ENCODE data around the gene AGPAT4. TPM values are rescaled to one million over a fixed set of nuclear protein-coding genes. Genes with fewer than 3 reads are reported as not detected.

The AGPAT4 gene
- total RNA-seq, 4 donors from 2014 or later = 1.0 to 17.4 (median 6.4) TPM

DNA sequence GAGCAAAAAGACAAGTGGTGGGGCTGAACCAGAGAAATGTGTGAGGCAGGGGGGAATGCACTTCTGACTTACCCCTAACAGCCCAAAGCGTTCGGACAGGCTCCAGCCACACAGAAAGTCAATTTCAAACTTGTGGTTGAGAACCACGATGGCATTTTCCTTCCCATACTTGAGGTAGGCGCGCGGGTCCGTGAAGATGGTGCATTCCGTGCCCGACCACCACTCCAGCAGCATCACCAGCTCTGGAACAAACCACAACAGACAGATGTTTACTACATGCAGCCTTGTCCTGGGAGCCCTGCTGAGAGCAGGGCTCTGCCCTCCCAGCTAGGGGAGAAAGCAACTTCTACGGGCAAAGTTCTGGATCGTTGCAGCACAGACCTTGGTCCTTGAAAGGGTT, 107.7 kb downstream of the AGPAT4 start:
- H3K36me3 ChIP-seq = peaks cover 0 to 29% (median 7%) of the 10 kb centered on the region in 3 donors
- no peaks in the 10 kb centered on the region for H3K27me3 ChIP-seq
- H3K4me3 ChIP-seq = no peak overlapping the region
- WGBS, 2 donors = 86 to 92% methylated on average over 9 to 11 of the region's 11 CpGs
- TF ChIP-seq, protein P1, sequence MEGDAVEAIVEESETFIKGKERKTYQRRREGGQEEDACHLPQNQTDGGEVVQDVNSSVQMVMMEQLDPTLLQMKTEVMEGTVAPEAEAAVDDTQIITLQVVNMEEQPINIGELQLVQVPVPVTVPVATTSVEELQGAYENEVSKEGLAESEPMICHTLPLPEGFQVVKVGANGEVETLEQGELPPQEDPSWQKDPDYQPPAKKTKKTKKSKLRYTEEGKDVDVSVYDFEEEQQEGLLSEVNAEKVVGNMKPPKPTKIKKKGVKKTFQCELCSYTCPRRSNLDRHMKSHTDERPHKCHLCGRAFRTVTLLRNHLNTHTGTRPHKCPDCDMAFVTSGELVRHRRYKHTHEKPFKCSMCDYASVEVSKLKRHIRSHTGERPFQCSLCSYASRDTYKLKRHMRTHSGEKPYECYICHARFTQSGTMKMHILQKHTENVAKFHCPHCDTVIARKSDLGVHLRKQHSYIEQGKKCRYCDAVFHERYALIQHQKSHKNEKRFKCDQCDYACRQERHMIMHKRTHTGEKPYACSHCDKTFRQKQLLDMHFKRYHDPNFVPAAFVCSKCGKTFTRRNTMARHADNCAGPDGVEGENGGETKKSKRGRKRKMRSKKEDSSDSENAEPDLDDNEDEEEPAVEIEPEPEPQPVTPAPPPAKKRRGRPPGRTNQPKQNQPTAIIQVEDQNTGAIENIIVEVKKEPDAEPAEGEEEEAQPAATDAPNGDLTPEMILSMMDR (IDR thresholded peaks at IDR 0.05) = no peak
- TF ChIP-seq POLR2A (IDR thresholded peaks at IDR 0.05) = no peak
- peaks cover 0 to 11% (median 0%) of the 10 kb centered on the region in 3 donors for H3K4me1 ChIP-seq
- no peaks in the 10 kb centered on the region for H3K9me3 ChIP-seq
- intact Hi-C loops (cut with DNase I) = no loop called here
- no peak for DNase-seq
- H3K27ac ChIP-seq = no peak overlapping the region

DNA sequence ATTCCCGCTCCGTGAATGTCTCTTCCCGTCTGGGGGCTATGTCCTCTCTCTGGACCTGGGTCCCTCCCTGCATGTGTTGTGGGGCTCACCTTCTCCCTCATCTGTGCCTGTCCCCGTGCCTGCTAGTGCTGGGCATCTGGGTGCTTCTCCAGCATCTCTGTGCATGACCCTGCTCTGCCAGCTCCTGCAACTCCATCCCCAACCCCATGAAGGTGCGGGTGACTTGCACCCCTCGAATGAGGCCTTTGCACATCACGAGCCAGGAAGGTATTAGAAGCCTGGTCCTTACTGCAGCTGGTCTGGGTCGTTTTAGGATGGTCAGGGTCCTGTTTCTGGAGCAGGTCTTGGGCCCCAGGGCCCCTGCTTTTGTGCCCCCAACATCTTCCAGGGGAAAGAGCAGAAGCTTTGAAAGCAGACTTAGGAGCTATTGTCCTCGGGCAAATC, 109.7 kb downstream of the AGPAT4 start:
- intact Hi-C loops (cut with DNase I) = no loop called here
- 90 to 94% methylated on average over 6 to 9 of the region's 9 CpGs for WGBS, 2 donors
- TF ChIP-seq POLR2A (IDR thresholded peaks at IDR 0.05) = no peak
- TF ChIP-seq, protein P1 (IDR thresholded peaks at IDR 0.05) = no peak

DNA sequence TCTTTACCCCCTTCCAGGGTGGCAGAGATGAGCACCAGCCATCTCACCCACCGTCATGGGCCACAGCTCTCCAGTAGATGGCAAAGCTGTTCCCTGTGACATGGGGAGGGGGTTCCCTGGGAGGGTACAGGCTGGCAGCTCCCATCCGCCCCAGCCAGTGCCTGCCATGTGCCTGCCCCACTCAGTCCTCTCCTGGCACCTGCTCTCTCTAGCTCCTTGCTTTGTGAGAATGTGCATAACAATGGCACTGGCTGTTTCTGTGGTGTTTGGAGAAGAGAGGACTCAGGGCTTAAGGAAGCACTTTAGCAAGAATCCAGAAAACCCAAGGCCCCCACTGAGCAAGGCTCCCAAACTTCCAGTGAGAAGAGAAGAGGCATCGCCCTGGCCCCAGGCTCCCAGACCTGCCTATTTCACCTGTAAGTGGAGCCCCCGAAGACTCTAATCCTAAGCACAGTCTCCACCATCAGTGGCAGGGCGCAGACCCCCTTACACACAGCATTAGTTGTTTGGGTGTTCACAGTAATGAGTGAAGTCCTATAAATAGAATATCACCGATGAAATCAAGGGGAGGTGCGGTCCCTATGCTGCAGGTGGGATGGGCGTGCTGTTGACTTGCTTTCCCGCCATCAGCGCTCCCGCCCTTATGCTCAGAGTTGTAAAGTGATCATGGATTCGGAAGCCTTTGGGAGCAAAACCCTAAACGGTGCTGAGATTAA, 110.2 kb downstream of the AGPAT4 start:
- TF ChIP-seq POLR2A (IDR thresholded peaks at IDR 0.05) = no peak
- TF ChIP-seq, protein P1 (IDR thresholded peaks at IDR 0.05) = no peak
- Histone ChIP-seq H3K27me3 (no peaks in the 10 kb centered on the region), H3K9me3 (no peaks in the 10 kb centered on the region), H3K4me3 (no peak overlapping the region), H3K4me1 (peaks cover 0 to 4% (median 0%) of the 10 kb centered on the region in 3 donors), H3K36me3 (peaks cover 0 to 41% (median 7%) of the 10 kb centered on the region in 3 donors), H3K27ac (no peak overlapping the region)
- intact Hi-C loops (cut with DNase I) = no loop called here
- 87 to 91% methylated on average over 11 of the region's 13 CpGs for WGBS, 2 donors
- DNase-seq = no peak

More for the DNA sequence above, 109.7 kb downstream of the AGPAT4 start:
- Histone ChIP-seq H3K4me1 (peaks cover 0 to 5% (median 0%) of the 10 kb centered on the region in 3 donors), H3K36me3 (peaks cover 0 to 40% (median 7%) of the 10 kb centered on the region in 3 donors), H3K27me3 (no peaks in the 10 kb centered on the region), H3K9me3 (no peaks in the 10 kb centered on the region), H3K27ac (no peak overlapping the region), H3K4me3 (no peak overlapping the region)
- DNase-seq = no peak

DNA sequence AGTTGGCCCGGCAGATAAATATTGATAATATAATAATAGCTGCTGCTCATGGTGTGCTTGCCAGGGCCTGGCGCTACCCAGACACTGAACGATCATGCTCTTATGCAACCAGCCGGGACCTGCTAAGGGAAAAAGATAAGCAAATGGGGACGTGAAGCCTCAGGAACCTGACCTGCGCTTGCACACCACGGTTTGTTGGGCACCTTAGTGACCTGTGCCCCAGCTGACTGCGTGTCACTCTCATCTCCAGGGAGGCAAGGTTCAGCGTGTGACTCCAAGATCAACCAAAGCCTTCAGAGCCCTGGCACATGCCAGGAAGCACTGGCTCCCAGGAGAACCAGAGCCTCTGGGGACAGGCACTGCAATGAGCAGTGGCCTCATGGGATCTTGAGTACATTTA, 111.1 kb downstream of the AGPAT4 start:
- no peak for DNase-seq
- no peaks in the 10 kb centered on the region for H3K4me1 ChIP-seq
- intact Hi-C loops (cut with DNase I) = no loop called here
- no peak overlapping the region for H3K27ac ChIP-seq
- WGBS, 2 donors = 78 to 87% methylated on average over 7 of the region's 9 CpGs
- no peaks in the 10 kb centered on the region for H3K27me3 ChIP-seq
- H3K9me3 ChIP-seq = no peaks in the 10 kb centered on the region
- H3K36me3 ChIP-seq = peaks cover 0 to 41% (median 7%) of the 10 kb centered on the region in 3 donors
- no peak for TF ChIP-seq POLR2A (IDR thresholded peaks at IDR 0.05)
- TF ChIP-seq, protein P1 (IDR thresholded peaks at IDR 0.05) = no peak
- no peak overlapping the region for H3K4me3 ChIP-seq

DNA sequence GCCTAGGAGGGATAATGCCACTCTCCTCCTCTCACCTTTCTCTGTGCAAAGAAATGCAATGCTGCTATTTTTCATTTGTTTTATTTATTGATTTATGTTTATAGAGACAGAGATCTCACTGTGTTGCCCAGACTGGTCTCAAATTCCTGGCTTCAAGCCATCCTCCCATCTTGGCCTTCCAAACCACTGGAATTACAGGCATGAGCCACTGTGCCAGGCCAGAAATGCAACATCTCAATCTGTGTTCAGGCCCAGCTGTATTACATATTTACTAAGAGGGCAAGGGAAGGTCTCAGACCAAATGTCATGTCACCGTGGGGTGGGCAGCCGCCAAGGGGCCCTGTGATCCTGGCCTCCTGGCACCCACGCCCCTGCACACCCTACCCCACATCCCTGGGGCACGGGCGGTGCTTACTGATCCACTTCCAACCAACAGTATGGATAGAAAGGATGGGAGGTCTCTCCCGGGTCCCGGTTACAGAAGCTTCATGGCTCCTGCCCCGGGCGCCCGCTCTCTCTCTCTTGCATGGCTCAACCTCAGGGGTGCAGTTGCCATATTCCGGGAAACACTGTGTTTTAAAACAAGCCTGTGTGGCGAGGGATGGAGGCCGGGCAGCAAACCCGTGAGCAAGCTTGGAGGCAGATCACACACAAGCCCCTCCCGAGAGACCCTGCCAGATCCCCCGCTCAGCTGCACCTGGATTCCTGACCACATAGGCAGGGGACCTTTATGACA, 111.8 kb downstream of the AGPAT4 start:
- Histone ChIP-seq H3K4me3 (no peak overlapping the region), H3K9me3 (no peaks in the 10 kb centered on the region), H3K27ac (no peak overlapping the region), H3K4me1 (no peaks in the 10 kb centered on the region), H3K36me3 (peaks cover 0 to 41% (median 7%) of the 10 kb centered on the region in 3 donors), H3K27me3 (no peaks in the 10 kb centered on the region)
- no peak for TF ChIP-seq POLR2A (IDR thresholded peaks at IDR 0.05)
- TF ChIP-seq, protein P1 (IDR thresholded peaks at IDR 0.05) = no peak
- intact Hi-C loops (cut with DNase I) = no loop called here
- 89 to 90% methylated on average over 10 to 13 of the region's 16 CpGs for whole genome bisulfite sequencing, 2 donors
- no peak for DNase-seq
